ENCODE data around the gene CDH22. TPM values are rescaled to one million over a fixed set of nuclear protein-coding genes. Genes with fewer than 3 reads are reported as not detected.
A peak's percentile ranks its signal among the peaks of the same experiment; 100 is the strongest.

Gene CDH22
- total and polyA plus RNA-seq, 9 of the 15 experiments (the other 6 are each of a cell fraction or from before 2014, with no cell fraction given) = 0.07 to 0.08 TPM; not detected in 7

- H3K4me3 ChIP-seq = peak overlapping the region; percentile 31
- FAIRE-seq = no peak
- H3K9me1 ChIP-seq (ENCODE audit: control insufficient read depth, insufficient read depth, low read length) = no peaks in the 10 kb centered on the region
- H3K36me3 ChIP-seq (ENCODE audit: control insufficient read depth, insufficient read depth, low read length) = no peaks in the 10 kb centered on the region
- CTCF ChIA-PET (ENCODE audit: low intra/inter-chr PET ratio) = interaction anchor here (1.0 to 2.6 kb wide), 4 partner anchors 15 to 130 kb away, joined by 3 to 12 read pairs (median 6); partner anchors contain the start of gene ELMO2
- no peak for ATAC-seq
- H4K20me1 ChIP-seq (replicated peaks; ENCODE audit: control insufficient read depth, insufficient read depth, low read length) = no peaks in the 10 kb centered on the region
- no peak overlapping the region; a peak in 1 of 4 replicates for H3K9ac ChIP-seq (ENCODE audit: insufficient read depth in 1 of 2, low read depth in 2 of 2, low read length in 2 of 2)
- H3K27me3 ChIP-seq (ENCODE audit: control insufficient read depth in 2 of 2, insufficient read depth in 2 of 2, low read length in 2 of 2) = peaks cover 13 to 77% of the 10 kb centered on the region in 2 experiments; a peak in 4 of 5 replicates
- BruUV-seq (replicated peaks) = no TSS peak
- TF ChIP-seq PHB (CRISPR knock-in tag; IDR thresholded peaks at IDR 0.05) (no peak), PTTG1 (tag; IDR thresholded peaks at IDR 0.05; ENCODE audit: low read depth) (no peak), ZC3H4 (CRISPR knock-in tag; IDR thresholded peaks at IDR 0.05; ENCODE audit: borderline replicate concordance) (no peak), ZNF655 (CRISPR knock-in tag; IDR thresholded peaks at IDR 0.05) (no peak)
- no peaks in the 10 kb centered on the region for H3K9me3 ChIP-seq (replicated peaks; ENCODE audit: control insufficient read depth, insufficient read depth, low read depth, low read length)
- H3K4me2 ChIP-seq (ENCODE audit: insufficient read depth, low read length) = peak overlapping the region; percentile 62; the same call in 1 of the 2 replicates
- peaks cover 0 to 34% of the 10 kb centered on the region in 2 experiments; a peak in 3 of 5 replicates for H3K4me1 ChIP-seq (replicated peaks in 1 of 2; ENCODE audit: control insufficient read depth in 2 of 2, insufficient read depth in 2 of 2, low read length in 2 of 2)
- no peak overlapping the region for H3K27ac ChIP-seq (ENCODE audit: extremely low read depth, low read depth, low read length)
- DNase-seq (ENCODE audit: extremely low read depth in 1 of 4, low spot score in 3 of 4) = peak in 1 of 4 experiments; percentile 49
- in situ Hi-C loops (cut with MboI) (loop anchor here (25.0 kb wide), 1 partner anchor 171 kb away; no protein-coding TSS in a partner anchor), intact Hi-C loops (cut with micrococcal nuclease) (loop anchor here (1.0 to 5.0 kb wide), 2 partner anchors 41 to 176 kb away; no protein-coding TSS in a partner anchor)
- WGBS (ENCODE audit: insufficient coverage, low coverage, missing lambda C conversion rate) = 2% methylated on average over 20 of the region's 35 CpGs
- H3K79me2 ChIP-seq (ENCODE audit: control insufficient read depth, insufficient read depth, low read length) = no peaks in the 10 kb centered on the region
- no peak overlapping the region for H2AFZ ChIP-seq (ENCODE audit: low read depth, low read length)
- POLR2A ChIA-PET = no interaction called here
Measured at GRCh38 chr20:46307999-46308257, 370 bp downstream of the CDH22 start.
